GM23248 (cell line): ENCODE measurements around the gene TNNI2. TPM values are rescaled to one million over a fixed set of nuclear protein-coding genes. Genes with fewer than 3 reads are reported as not detected.

Experiments used
- DNase-seq: peaks from one replicate; pipeline ENCODE4 v3.0.0-alpha.2; 2015
- H2AFZ ChIP-seq: fragments of 200-600 bp; sonication (generic); 2 replicates; pipeline ENCODE4 v1.6.1; 2016; ENCODE audit warnings: antibody characterized with exemption
- H3F3A ChIP-seq: fragments of 200-600 bp; sonication (generic); 2 replicates; pipeline ENCODE4 v1.6.1; 2016; ENCODE audit warnings: mild to moderate bottlenecking, antibody characterized with exemption, mixed run types; ENCODE audit not compliant: insufficient read depth
- H3K27ac ChIP-seq: fragments of 200-600 bp; sonication (generic); 2 replicates; pipeline ENCODE4 v1.5.1; 2016; ENCODE audit warnings: mild to moderate bottlenecking
- H3K27me3 ChIP-seq: fragments of 200-600 bp; sonication (generic); replicated peaks from 2 replicates; pipeline ENCODE4 v1.6.1; 2016; ENCODE audit warnings: mild to moderate bottlenecking; ENCODE audit not compliant: insufficient read depth
- H3K36me3 ChIP-seq: fragments of 200-600 bp; sonication (generic); 2 replicates; pipeline ENCODE4 v1.6.1; 2016; ENCODE audit warnings: low read depth, mild to moderate bottlenecking
- H3K4me1 ChIP-seq: fragments of 200-600 bp; sonication (generic); 2 replicates; pipeline ENCODE4 v1.6.1; 2016; ENCODE audit warnings: mild to moderate bottlenecking; ENCODE audit not compliant: insufficient read depth
- H3K4me2 ChIP-seq: fragments of 200-600 bp; sonication (generic); one replicate; pipeline ENCODE4 v1.6.1; 2016; ENCODE audit warnings: mild to moderate bottlenecking; ENCODE audit not compliant: unreplicated experiment
- H3K4me3 ChIP-seq: fragments of 200-600 bp; sonication (generic); 2 replicates; pipeline ENCODE4 v1.5.1; 2016; ENCODE audit warnings: mild to moderate bottlenecking
- H3K79me2 ChIP-seq: fragments of 200-600 bp; sonication (generic); 2 replicates; pipeline ENCODE4 v1.6.1; 2016; ENCODE audit warnings: mild to moderate bottlenecking; ENCODE audit not compliant: insufficient read depth
- H3K9ac ChIP-seq: fragments of 200-600 bp; sonication (generic); 2 replicates; pipeline ENCODE4 v1.6.1; 2016; ENCODE audit warnings: mild to moderate bottlenecking
- H3K9me2 ChIP-seq: fragments of 200-600 bp; sonication (generic); 2 replicates; pipeline ENCODE4 v1.6.1; 2016; ENCODE audit warnings: mixed run types, mild to moderate bottlenecking, moderate library complexity; ENCODE audit not compliant: insufficient read depth
- H3K9me3 ChIP-seq: fragments of 200-600 bp; sonication (generic); one replicate; pipeline ENCODE4 v1.6.1; 2017; ENCODE audit warnings: low read depth
- H4K20me1 ChIP-seq: fragments of 200-600 bp; sonication (generic); 2 replicates; pipeline ENCODE4 v1.6.0; 2016; ENCODE audit not compliant: insufficient read depth
- EZH2 ChIP-seq: fragments of 200-600 bp; sonication (generic); IDR thresholded peaks from 2 replicates; pipeline ENCODE4 v1.6.1; 2018; ENCODE audit warnings: antibody characterized with exemption, mild to moderate bottlenecking; ENCODE audit not compliant: insufficient read depth, poor library complexity, severe bottlenecking
- EZH2phosphoT487 ChIP-seq: fragments of 200-600 bp; sonication (generic); IDR thresholded peaks from 2 replicates; pipeline ENCODE4 v1.6.1; 2018; ENCODE audit warnings: antibody characterized with exemption, moderate library complexity, mild to moderate bottlenecking, low read depth; ENCODE audit not compliant: insufficient read depth
- WGBS, 2 experiments: methylation state at CpG; one replicate each; pipeline ENCODE4 v1.1.6; 2015 to 2017; ENCODE audit warnings: low lambda C conversion rate in 2 of 2, low coverage in 1 of 2; ENCODE audit errors: missing lambda C conversion rate in 2 of 2; 5-methylcytosine and 5-hydroxymethylcytosine counted together
- in situ Hi-C: fragments of 300-500 bp; cut with MboI; formaldehyde crosslinking; loops from 2 replicates; pipeline ENCODE4 v1.15.0; 2020
- polyA plus RNA-seq: library from polyadenylated mRNA; unstranded; fragments of >200 nt; fragmentation: Nextera tagmentation; extraction: Ambion mirVana; gene quantifications from 2 replicates; pipeline ENCODE4 v1.2.1, GENCODE V29; 2016
- total RNA-seq: library from RNA; depleted of rRNA; stranded (reverse); fragments of >200 nt; shearing (Covaris generic); gene quantifications from 2 replicates; pipeline ENCODE4 v1.2.3, GENCODE V29; 2014

Gene TNNI2
- total and polyA plus RNA-seq, 2 experiments from 2014 or later = not detected

DNA sequence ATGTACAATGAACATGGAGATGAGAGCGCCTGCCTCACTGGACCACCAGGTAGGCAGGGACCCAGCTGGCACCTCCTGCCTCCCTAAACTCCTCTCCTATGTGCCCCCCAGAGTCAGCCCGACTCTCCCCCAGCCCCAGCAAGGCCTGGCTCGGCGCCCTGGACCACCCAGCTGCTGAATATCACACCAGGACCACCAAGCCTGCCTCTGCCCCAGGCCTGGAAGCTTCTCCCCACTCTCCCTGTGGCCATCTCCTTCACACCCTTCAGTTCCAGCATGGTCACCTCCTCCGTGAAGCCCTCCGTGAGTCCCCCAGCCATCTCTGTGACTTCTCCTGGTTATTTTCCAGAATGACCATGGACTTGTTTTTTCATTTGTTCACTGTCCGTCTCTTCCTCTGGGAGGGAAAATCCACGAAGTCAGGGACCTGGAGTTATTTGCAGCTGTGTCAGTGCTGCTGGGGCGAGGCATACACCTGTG lies 7.7 kb downstream of the TNNI2 start:
- no peak overlapping the region for H3K4me3 ChIP-seq
- no peaks in the 10 kb centered on the region; the same call in 1 of the 2 replicates for H3K27me3 ChIP-seq
- H3K4me1 ChIP-seq = no peaks in the 10 kb centered on the region
- H3K79me2 ChIP-seq = no peaks in the 10 kb centered on the region
- H3K36me3 ChIP-seq = no peaks in the 10 kb centered on the region
- in situ Hi-C loops = no loop called here
- no peaks in the 10 kb centered on the region for H3K9me3 ChIP-seq
- H3K9me2 ChIP-seq = no peaks in the 10 kb centered on the region
- no peak overlapping the region for H3K27ac ChIP-seq
- no peaks in the 10 kb centered on the region for H3F3A ChIP-seq
- DNase-seq = no peak
- H2AFZ ChIP-seq = no peak overlapping the region
- H3K4me2 ChIP-seq = no peak overlapping the region
- 65 to 67% methylated on average over 9 of the region's 9 CpGs for WGBS, 2 experiments
- TF ChIP-seq EZH2phosphoT487 = no peak
- TF ChIP-seq EZH2 = no peak
- H4K20me1 ChIP-seq = no peaks in the 10 kb centered on the region
- no peak overlapping the region for H3K9ac ChIP-seq

GRCh38 chr11:1847006-1847735 lies 8.4 kb downstream of the TNNI2 start:
- H3K4me3 ChIP-seq = no peak overlapping the region
- H3K27me3 ChIP-seq = no peaks in the 10 kb centered on the region; the same call in 1 of the 2 replicates
- no peaks in the 10 kb centered on the region for H3K4me1 ChIP-seq
- no peak overlapping the region for H3K4me2 ChIP-seq
- 87 to 89% methylated on average over 20 to 34 of the region's 34 CpGs for WGBS, 2 experiments
- H2AFZ ChIP-seq = no peak overlapping the region
- no peaks in the 10 kb centered on the region for H3K9me3 ChIP-seq
- DNase-seq = no peak
- H3K36me3 ChIP-seq = no peaks in the 10 kb centered on the region
- no peaks in the 10 kb centered on the region for H3K9me2 ChIP-seq
- no peaks in the 10 kb centered on the region for H3F3A ChIP-seq
- no peaks in the 10 kb centered on the region for H3K79me2 ChIP-seq
- no peak overlapping the region for H3K9ac ChIP-seq
- in situ Hi-C loops = no loop called here
- H4K20me1 ChIP-seq = no peaks in the 10 kb centered on the region
- TF ChIP-seq EZH2 (no peak), EZH2phosphoT487 (no peak)
- H3K27ac ChIP-seq = no peak overlapping the region

DNA sequence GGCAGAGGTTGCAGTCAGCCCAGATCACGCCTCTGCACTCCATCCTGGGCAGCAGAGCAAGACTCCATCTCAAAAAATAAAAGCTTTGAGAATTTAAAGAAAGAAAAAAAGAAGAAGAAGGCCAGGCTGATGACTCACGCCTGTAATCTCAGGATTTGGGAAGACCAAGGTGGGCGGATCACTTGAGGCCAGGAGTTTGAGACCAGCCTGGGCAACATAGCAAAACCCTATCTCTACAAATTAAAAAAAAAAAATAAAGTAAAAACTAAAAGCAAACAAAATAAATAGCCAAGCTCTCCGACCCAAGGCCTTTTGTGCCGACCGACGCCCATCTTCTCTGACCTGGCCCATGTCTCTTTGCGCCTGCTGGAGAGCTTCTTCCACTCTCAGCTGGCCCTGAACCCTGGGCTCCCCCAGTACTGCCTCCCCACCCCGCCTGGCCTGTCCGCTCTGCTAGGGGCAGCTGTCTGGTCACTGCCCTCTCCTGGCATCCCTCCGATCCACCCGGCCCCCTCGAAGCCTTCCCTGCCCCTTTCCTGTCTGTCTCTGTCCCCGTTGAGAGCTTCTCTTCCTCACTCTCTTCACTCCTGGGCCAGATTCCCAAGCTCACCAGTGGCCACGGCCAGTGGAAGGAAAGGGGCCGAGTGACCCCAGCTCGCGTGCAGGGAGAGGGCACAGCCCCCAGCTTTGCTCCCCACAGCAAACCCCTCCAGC lies 9.3 kb downstream of the TNNI2 start:
- Histone ChIP-seq H3K4me2 (no peak overlapping the region), H3K79me2 (no peaks in the 10 kb centered on the region), H3K9me2 (no peaks in the 10 kb centered on the region), H3K36me3 (no peaks in the 10 kb centered on the region), H3K9me3 (no peaks in the 10 kb centered on the region), H3K4me3 (no peak overlapping the region), H4K20me1 (no peaks in the 10 kb centered on the region), H3K9ac (no peak overlapping the region), H2AFZ (no peak overlapping the region), H3K27ac (no peak overlapping the region), H3K27me3 (no peaks in the 10 kb centered on the region; the same call in 1 of the 2 replicates), H3F3A (no peaks in the 10 kb centered on the region), H3K4me1 (no peaks in the 10 kb centered on the region)
- peak; percentile 35 for DNase-seq
- WGBS, 2 experiments = 62 to 65% methylated on average over 18 of the region's 18 CpGs
- in situ Hi-C loops = no loop called here
- TF ChIP-seq EZH2 = no peak
- no peak for TF ChIP-seq EZH2phosphoT487

DNA sequence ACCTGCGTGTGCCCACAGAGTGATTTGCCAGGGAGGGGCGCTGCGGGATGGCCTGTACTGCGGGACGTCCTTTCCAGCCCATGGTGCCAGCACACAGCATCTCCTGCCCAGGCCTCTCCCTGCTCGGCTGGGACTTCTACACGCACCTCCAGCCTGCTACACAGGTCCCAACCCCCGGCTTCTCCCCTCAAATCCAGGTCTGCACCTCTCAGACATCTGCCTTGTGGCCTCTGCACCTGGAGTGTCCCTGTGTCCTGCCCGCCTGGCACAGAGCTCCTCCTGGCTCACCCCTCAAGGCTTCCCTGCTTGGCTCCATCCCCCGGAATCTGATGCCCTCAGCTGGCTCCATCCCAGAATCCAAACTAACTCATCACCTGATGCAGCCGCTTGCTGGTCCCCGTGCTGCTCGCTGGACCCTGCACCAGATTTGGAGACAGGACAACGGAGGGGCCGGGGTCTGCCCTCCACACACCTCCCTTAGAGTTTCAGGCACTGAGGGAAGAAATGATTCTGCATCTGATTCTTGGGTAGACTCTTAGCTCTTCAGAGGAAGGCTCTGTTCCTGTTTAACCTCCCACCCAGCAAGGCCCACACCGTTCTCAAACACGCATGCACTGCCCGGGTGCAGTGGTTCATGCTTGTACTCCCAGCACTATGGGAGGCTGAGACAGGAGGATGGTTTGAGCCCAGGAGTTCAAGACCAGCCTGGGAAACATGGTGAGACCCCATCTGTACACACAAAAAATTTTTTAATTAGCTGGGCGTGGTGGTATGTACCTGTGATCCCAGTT lies 10.1 kb downstream of the TNNI2 start:
- Histone ChIP-seq H3K4me3 (no peak overlapping the region), H2AFZ (no peak overlapping the region), H3K79me2 (no peaks in the 10 kb centered on the region), H3K27me3 (no peaks in the 10 kb centered on the region; the same call in 1 of the 2 replicates), H3K9ac (no peak overlapping the region), H3K9me3 (no peaks in the 10 kb centered on the region), H3K4me2 (no peak overlapping the region), H3K27ac (no peak overlapping the region), H3F3A (no peaks in the 10 kb centered on the region), H3K4me1 (no peaks in the 10 kb centered on the region), H4K20me1 (no peaks in the 10 kb centered on the region), H3K36me3 (no peaks in the 10 kb centered on the region), H3K9me2 (no peaks in the 10 kb centered on the region)
- in situ Hi-C loops = no loop called here
- TF ChIP-seq EZH2 (no peak), EZH2phosphoT487 (no peak)
- WGBS, 2 experiments = 77 to 78% methylated on average over 19 of the region's 19 CpGs
- no peak for DNase-seq
